ENCODE measurements around the gene ATP6V0A4.
"Not testable (repeated sequence)": the region's sequence is repeated elsewhere in the genome, so short reads cannot be mapped to it uniquely, and the experiment has no call there.

Gene ATP6V0A4

DNA sequence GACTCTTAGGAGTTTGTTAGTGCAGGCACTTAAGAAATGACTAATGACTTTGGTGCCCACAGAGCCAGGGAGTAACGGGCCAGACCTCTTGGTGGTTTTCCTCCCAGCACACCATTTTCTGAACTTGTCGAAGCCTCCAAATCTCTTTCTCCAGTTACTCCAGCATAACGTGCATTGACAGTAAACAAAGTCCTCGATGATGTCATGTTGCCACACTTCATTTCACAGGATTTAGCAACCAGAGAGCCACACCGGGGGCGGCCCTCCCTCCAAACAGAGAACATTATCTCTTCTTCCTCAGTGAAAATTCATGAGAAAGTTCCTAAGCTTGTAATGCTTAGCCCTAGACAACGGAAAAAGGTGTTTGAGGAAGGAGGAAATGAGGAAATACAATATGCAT is 92.8 kb downstream of the ATP6V0A4 start:
- Mint-ChIP-seq H3K27ac (no peak overlapping the region), H3K4me3 (no peak overlapping the region), H3K9me3 (no peaks in the 10 kb centered on the region), H3K4me1 (no peaks in the 10 kb centered on the region), H3K36me3 (no peaks in the 10 kb centered on the region), H3K27me3 (no peaks in the 10 kb centered on the region)

DNA sequence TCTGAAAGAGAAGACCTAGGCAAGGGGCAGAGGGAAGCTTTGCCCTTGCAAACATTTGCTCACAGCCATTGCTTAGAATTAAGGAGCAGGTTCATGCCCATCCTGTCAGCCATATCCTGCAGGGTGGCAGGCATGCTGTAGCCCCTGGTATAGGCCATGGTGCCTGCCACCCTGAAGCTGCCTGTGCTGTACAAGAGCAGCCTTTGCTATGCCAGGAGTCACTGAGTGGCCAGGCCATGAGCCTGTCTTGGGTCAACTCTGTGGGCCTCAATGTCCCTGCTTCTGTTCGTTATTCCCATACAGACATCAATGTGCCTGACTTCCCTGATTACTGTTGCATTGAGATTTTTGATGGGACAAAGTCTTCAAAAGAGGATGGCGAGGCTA is 96.5 kb downstream of the ATP6V0A4 start:
- H3K36me3 Mint-ChIP-seq, result no peaks in the 10 kb centered on the region
- no peaks in the 10 kb centered on the region for H3K4me1 Mint-ChIP-seq
- no peak overlapping the region for H3K27ac Mint-ChIP-seq
- no peaks in the 10 kb centered on the region for H3K9me3 Mint-ChIP-seq
- no peak overlapping the region for H3K4me3 Mint-ChIP-seq
- H3K27me3 Mint-ChIP-seq, result no peaks in the 10 kb centered on the region

DNA sequence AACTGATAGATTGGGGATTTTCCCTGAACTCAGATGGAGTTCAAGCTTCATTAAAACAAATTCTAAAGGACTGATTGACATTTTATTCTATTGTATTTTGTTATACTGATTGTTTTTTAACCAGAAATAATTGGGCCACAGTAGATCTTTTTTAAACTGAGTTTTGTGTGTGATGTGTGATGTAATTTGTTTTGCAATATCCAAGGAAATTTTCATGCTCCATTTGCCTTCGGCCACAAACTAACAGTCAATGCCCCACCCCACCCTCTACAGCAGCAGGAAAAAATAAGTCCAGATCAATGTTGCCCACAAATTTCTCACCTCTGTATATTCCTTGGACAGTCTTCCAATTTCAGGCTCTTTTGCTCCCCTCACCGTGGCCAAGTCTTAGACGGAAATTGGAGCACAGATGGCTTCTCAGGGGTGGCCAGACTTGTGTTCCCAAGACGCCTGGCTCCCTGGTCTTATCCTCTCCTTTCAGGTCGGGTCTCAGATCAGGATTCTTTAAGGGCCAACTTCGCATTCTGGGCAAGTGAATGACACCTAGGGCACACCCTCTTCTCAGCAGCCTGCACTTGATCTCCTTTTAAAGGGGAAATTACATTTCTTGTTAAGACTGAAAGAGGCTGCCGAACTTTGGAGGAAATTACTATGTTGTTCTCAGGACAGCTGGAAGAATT is 97.0 kb downstream of the ATP6V0A4 start, which contains the start of gene SVOPL:
Gene SVOPL (minus strand): TSS at position 506 of the 680 bp plus-strand sequence. CDS start 22,317 bp downstream, outside the sequence.
- H3K9me3 Mint-ChIP-seq, result no peaks in the 10 kb centered on the region
- no peaks in the 10 kb centered on the region for H3K36me3 Mint-ChIP-seq
- no peaks in the 10 kb centered on the region for H3K4me1 Mint-ChIP-seq
- no peaks in the 10 kb centered on the region for H3K27me3 Mint-ChIP-seq
- H3K4me3 Mint-ChIP-seq, result no peak within 1 kb of the TSS
- H3K27ac Mint-ChIP-seq, result no peak within 1 kb of the TSS

DNA sequence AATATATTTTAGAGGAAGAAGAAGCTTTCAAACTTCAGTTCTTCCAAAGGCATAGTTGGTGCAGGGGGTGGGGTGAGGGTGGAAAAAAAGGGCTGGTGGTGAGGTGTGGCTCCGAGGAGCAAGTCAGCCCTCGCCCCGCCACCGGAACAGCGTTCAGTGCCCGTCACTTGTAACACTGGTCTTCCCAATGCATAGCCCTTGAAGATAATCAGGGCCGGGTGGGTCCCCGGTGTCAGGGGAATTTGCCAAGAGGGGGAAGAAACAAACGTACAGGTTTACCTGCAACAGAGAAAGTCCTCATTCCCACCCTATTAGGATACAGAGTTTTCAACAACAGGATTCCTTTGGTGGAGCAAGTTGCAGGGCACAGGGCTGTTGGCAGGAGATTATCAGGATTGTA is 98.3 kb downstream of the ATP6V0A4 start:
- no peaks in the 10 kb centered on the region for H3K9me3 Mint-ChIP-seq
- H3K27me3 Mint-ChIP-seq, result no peaks in the 10 kb centered on the region
- no peaks in the 10 kb centered on the region for H3K36me3 Mint-ChIP-seq
- H3K4me3 Mint-ChIP-seq, result no peak overlapping the region
- no peak overlapping the region for H3K27ac Mint-ChIP-seq
- H3K4me1 Mint-ChIP-seq, result no peaks in the 10 kb centered on the region

DNA sequence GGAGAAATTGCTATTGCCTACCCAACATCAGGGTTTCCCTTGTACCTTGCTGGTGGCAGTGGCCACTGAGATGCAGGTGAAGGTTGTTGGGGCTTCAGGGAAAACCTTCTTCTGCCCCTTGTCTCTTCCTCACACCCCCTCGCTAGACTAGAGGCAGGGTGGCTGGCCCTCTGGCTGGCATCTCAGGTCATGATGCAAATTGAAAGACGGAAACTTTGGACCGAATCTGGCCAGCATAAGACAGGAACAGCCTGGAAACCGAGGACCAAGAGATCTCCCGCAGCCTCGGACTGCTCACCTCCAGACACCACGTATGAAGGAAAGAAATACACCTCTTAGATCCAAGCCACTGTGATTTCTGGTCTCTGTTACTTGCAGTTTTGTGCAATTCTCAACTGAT is 99.7 kb downstream of the ATP6V0A4 start:
- no peaks in the 10 kb centered on the region for H3K9me3 Mint-ChIP-seq
- no peaks in the 10 kb centered on the region for H3K27me3 Mint-ChIP-seq
- no peak overlapping the region for H3K27ac Mint-ChIP-seq
- H3K4me3 Mint-ChIP-seq, result no peak overlapping the region
- no peaks in the 10 kb centered on the region for H3K4me1 Mint-ChIP-seq
- no peaks in the 10 kb centered on the region for H3K36me3 Mint-ChIP-seq

DNA sequence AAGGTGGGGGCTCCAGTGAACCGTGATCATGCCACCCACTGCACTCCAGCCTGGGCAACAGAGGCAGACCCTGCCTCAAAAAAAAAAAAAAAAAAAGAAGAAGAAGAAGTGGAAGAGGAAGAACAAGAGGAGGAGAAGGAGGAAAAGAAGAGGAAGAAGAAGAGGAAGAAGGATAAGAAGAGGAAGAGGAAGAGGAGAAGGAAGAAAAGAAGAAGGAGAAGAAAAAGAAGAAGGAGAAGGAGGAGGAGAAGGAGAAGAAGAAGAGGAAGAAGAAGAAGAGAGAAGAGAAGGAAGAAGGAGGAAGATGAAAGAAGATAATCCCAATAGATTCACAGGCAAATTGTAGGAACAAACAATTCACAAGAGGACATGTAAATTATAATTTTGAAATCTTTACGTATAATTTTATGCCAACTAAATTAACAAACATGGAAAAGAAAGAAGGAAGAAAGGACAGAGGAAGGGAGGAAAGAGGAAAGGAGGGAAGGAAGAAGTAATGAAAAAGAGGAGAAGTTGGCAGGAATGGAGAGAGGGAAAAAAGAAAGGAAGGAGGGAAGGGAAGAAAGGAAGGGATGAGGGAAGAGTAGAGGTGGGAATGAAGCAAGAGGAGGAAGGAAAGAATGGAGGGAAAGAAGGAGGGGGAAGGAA is 100.3 kb downstream of the ATP6V0A4 start:
- H3K27ac Mint-ChIP-seq, result no peak overlapping the region
- H3K4me3 Mint-ChIP-seq, result no peak overlapping the region
- no peaks in the 10 kb centered on the region for H3K4me1 Mint-ChIP-seq
- H3K9me3 Mint-ChIP-seq, result no peaks in the 10 kb centered on the region
- no peaks in the 10 kb centered on the region for H3K36me3 Mint-ChIP-seq
- H3K27me3 Mint-ChIP-seq, result no peaks in the 10 kb centered on the region

DNA sequence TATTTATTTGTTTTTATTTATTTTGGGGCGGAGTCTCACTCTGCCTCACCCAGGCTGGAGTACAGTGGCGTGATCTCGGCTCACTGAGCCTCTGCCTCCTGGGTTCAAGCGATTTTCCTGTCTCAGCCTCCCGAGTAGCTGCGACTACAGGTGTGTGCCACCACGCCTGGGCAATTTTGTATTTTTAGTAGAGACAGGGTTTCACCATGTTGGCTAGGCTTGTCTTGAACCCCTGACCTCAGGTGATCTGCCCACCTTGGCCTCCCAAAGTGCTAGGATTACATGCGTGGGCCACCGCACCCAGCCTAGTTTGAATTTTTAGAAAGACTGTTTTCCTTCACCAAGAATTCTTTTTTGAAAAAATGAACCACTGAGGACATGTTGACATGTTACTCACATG is 102.2 kb downstream of the ATP6V0A4 start:
- not testable (repeated sequence) for H3K4me3 Mint-ChIP-seq, H3K27ac Mint-ChIP-seq, H3K36me3 Mint-ChIP-seq, H3K9me3 Mint-ChIP-seq, H3K27me3 Mint-ChIP-seq, H3K4me1 Mint-ChIP-seq

DNA sequence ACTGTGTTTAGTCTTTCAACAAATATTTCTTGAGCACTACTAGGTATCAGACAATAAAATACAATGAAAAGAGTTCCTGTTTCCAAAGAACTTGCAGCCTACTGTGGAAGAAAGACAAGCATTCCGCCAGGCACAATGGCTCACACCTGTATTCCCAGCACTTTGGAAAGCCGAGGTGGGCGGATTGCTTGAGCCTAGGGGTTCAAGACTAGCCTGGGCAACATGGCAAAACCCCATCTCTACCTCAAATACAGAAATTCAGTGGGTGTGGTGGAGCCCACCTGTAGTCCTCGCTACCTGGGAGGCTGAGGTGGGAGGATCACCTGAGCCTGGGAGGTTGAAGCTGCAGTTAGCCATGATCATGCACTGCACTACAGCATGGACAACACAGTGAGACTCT is 102.9 kb downstream of the ATP6V0A4 start:
- Mint-ChIP-seq H3K4me3 (no peak overlapping the region), H3K36me3 (no peaks in the 10 kb centered on the region), H3K27ac (no peak overlapping the region), H3K27me3 (no peaks in the 10 kb centered on the region), H3K9me3 (no peaks in the 10 kb centered on the region), H3K4me1 (no peaks in the 10 kb centered on the region)

DNA sequence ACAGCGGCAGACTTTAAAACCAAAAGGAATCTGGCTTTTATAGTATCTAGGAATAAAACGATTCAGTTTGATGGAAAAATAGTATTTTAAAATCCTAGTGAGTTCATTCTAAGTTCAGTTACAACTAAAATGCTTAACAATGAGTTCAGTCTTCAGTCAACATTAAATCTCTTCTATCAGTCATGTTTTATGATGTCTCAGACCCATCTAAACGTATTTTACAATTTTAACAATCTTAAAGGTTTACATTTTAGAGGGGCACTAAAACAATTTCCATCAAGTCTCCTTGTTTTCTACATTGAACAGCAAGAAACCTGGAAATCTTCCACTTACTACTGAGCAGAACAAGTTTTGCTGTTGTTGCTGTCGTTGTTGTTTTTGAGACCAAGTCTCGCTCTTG is 106.8 kb downstream of the ATP6V0A4 start:
- H3K27ac Mint-ChIP-seq, result no peak overlapping the region
- H3K4me3 Mint-ChIP-seq, result no peak overlapping the region
- no peaks in the 10 kb centered on the region for H3K9me3 Mint-ChIP-seq
- H3K27me3 Mint-ChIP-seq, result no peaks in the 10 kb centered on the region
- H3K36me3 Mint-ChIP-seq, result no peaks in the 10 kb centered on the region
- H3K4me1 Mint-ChIP-seq, result no peaks in the 10 kb centered on the region

DNA sequence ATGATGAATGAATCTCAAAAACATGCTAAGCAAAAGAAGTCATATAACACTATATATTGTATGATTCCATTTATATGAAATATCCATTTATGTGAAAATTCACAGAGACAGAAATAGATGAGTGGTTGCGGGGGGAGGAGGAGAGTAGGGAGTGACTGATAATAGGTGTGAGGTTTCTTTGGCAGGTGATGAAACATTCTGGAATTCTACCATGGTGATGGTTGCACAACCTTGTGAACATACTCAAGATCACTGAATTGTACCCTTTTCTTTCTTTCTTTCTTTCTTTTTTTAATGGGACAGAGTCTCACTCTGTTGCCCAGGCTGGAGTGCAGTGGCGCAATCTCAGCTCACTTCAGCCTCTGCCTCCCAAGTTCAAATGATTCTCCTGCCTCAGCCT is 107.5 kb downstream of the ATP6V0A4 start:
- Mint-ChIP-seq H3K36me3 (no peaks in the 10 kb centered on the region), H3K27ac (no peak overlapping the region), H3K9me3 (no peaks in the 10 kb centered on the region), H3K27me3 (no peaks in the 10 kb centered on the region), H3K4me1 (no peaks in the 10 kb centered on the region), H3K4me3 (no peak overlapping the region)

DNA sequence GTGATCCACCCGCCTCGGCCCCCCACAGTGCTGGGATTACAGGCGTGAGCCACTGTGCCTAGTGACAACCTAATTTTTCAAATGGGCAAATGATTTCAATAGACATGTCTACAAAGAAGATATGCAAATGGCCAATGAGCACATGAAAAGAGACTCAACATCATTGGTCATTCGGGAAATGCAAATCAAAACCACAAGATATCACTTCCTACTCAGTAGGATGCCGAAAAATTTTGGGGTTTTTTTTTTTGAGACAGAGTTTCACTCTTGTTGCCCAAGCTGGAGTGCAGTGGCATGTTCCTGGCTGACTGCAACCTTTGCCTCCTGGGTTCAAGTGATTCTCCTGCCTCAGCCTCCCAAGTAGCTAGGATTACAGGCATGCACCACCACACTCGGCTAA is 110.0 kb downstream of the ATP6V0A4 start:
- H3K4me1 Mint-ChIP-seq, H3K27me3 Mint-ChIP-seq, H3K4me3 Mint-ChIP-seq, H3K36me3 Mint-ChIP-seq, H3K27ac Mint-ChIP-seq, H3K9me3 Mint-ChIP-seq: not testable (repeated sequence)

DNA sequence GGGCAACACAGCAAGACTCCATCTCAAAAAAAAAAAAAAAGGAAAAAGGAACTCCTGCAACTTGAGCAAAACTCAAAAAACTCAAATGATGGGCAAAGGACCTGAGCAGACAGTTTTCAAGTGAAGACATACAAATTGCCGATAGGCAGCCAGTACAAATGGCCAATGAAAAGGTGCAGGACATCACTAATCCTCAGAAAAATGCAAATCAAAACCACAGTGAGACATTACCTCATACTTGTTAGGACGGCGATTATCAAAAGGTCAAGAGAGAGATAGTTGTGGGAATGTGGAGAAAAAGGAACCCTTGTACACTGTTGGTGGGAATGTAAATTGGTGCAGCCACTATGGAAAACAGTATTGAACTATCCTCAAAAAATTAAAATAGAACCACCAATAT is 113.7 kb downstream of the ATP6V0A4 start:
- no peaks in the 10 kb centered on the region for H3K4me1 Mint-ChIP-seq
- no peak overlapping the region for H3K4me3 Mint-ChIP-seq
- no peaks in the 10 kb centered on the region for H3K27me3 Mint-ChIP-seq
- no peak overlapping the region for H3K27ac Mint-ChIP-seq
- H3K36me3 Mint-ChIP-seq, result no peaks in the 10 kb centered on the region
- H3K9me3 Mint-ChIP-seq, result no peaks in the 10 kb centered on the region

DNA sequence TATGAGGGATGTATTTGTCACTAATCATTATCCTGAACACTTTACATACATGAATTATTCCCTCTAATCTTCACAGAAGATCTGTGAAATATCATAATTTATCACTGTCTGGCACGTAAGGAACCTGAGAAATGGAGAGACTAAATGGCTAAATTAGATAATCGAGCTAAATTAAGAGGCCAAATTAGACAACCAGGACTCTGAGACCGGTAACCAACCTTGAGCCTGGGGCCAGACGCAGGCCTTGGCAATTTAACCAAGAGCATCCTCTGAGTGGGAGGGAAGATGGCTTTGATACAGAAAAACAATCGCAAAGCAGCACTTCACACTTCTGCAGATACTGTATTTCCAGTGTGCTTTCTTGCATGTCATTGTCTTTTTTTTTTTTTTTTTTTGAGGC is 118.2 kb downstream of the ATP6V0A4 start:
- H3K4me1 Mint-ChIP-seq, result no peaks in the 10 kb centered on the region
- H3K27ac Mint-ChIP-seq, result no peak overlapping the region
- H3K36me3 Mint-ChIP-seq, result no peaks in the 10 kb centered on the region

DNA sequence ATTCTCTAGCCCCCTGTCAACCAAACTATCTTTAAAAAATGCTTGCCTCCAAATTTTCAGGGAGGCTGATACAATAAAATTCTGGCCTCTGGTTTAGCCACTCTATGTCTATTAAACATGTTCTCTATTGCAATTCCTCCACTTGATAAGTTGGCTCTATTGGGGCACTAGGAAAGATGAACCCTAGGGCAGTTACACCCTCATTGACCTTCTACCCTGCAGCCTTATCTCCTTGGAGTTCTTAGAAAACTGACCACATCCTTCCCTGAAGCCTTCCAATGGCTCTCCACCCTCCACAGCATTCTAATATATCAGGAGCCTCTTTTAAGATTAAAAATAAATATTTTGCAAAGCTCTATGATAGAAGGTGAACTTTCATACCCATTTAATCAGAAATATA is 127.4 kb downstream of the ATP6V0A4 start:
- Mint-ChIP-seq H3K9me3 (no peaks in the 10 kb centered on the region), H3K4me3 (no peak overlapping the region), H3K36me3 (no peaks in the 10 kb centered on the region), H3K4me1 (no peaks in the 10 kb centered on the region), H3K27me3 (peaks cover 4% of the 10 kb centered on the region), H3K27ac (no peak overlapping the region)

More for the DNA sequence above, 118.2 kb downstream of the ATP6V0A4 start:
- H3K27me3 Mint-ChIP-seq, result no peaks in the 10 kb centered on the region
- H3K9me3 Mint-ChIP-seq, result no peaks in the 10 kb centered on the region
- H3K4me3 Mint-ChIP-seq, result no peak overlapping the region

DNA sequence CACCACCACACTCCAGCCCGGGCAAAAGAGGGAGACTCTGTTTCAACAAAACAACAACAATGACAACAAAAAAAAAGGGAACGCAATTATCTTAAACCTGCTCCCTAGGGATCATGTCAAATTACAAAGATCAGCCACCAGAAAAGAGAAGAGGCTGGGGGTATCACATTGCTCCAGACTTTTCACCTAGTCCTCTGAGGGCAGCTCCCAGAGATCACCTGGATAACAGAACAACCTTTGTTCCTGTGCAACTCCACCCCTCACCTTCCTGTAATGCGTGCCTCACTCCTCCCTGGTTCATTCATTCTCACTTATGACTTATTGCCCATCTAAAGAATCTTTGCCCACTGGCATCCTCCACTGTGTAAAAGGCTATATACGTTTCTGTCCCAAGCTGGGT is 128.6 kb downstream of the ATP6V0A4 start:
- peaks cover 9% of the 10 kb centered on the region for H3K27me3 Mint-ChIP-seq
- H3K36me3 Mint-ChIP-seq, result no peaks in the 10 kb centered on the region
- no peak overlapping the region for H3K4me3 Mint-ChIP-seq
- peaks cover 3% of the 10 kb centered on the region for H3K4me1 Mint-ChIP-seq
- H3K27ac Mint-ChIP-seq, result no peak overlapping the region
- no peaks in the 10 kb centered on the region for H3K9me3 Mint-ChIP-seq

DNA sequence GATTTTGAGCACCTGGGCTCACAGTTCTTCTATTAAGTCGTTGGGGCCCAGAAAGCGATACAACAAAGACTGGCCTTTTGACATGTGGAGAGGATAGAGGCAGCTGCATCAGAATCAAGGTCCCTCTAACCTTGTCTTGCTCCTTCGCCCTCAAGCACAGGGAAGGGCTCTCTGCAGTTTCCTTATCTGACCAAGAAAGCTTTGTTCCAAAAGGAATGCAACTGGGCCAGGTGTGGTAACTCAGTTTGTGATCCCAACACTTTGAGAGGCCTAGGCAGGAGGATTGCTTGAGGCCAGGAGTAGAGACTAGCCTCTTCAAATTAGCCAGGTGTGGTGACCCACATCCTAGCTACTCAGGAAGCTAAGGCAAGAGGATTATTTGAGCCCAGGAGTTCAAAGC is 129.1 kb downstream of the ATP6V0A4 start:
- Mint-ChIP-seq H3K4me1 (peaks cover 5% of the 10 kb centered on the region), H3K9me3 (no peaks in the 10 kb centered on the region), H3K36me3 (no peaks in the 10 kb centered on the region), H3K4me3 (no peak overlapping the region), H3K27me3 (peaks cover 9% of the 10 kb centered on the region), H3K27ac (no peak overlapping the region)

DNA sequence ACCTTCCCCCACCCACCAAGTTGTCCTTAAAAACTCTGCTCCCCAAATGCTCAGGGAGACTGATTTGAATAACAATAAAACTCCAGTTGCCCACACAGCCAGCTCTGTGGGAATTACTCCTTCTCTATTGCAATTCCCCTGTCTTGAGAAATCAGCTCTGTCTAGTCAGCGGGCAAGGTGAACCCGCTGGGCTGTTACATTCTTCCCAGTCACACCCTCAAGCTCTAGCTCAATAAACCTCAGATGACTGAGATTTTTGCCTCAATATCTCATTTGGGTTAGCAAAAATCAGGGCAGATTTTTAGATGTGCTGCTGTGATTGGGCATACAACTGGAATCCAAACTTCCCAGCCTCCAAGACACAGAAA is 129.8 kb downstream of the ATP6V0A4 start:
- no peak overlapping the region for H3K27ac Mint-ChIP-seq
- peaks cover 9% of the 10 kb centered on the region for H3K27me3 Mint-ChIP-seq
- peaks cover 10% of the 10 kb centered on the region for H3K4me1 Mint-ChIP-seq
- no peak overlapping the region for H3K4me3 Mint-ChIP-seq
- H3K9me3 Mint-ChIP-seq, result no peaks in the 10 kb centered on the region
- no peaks in the 10 kb centered on the region for H3K36me3 Mint-ChIP-seq

Measured in activated naive CD4-positive, alpha-beta T cell treated with anti-CD3 and anti-CD28 coated beads, Interleukin-2, amount 50 U/mL, for 24 hours (primary cell).